NCI-H510A (cell line): Measurements from ENCODE around the gene ADAMTSL2.
"Not testable (repeated sequence)": the region's sequence is repeated elsewhere in the genome, so short reads cannot be mapped to it uniquely, and the experiment has no call there.

Source experiments
- DNase-seq: peaks from one replicate; lab custom pipeline; 2025; lab: John Stamatoyannopoulos, UW

ADAMTSL2 gene

DNA sequence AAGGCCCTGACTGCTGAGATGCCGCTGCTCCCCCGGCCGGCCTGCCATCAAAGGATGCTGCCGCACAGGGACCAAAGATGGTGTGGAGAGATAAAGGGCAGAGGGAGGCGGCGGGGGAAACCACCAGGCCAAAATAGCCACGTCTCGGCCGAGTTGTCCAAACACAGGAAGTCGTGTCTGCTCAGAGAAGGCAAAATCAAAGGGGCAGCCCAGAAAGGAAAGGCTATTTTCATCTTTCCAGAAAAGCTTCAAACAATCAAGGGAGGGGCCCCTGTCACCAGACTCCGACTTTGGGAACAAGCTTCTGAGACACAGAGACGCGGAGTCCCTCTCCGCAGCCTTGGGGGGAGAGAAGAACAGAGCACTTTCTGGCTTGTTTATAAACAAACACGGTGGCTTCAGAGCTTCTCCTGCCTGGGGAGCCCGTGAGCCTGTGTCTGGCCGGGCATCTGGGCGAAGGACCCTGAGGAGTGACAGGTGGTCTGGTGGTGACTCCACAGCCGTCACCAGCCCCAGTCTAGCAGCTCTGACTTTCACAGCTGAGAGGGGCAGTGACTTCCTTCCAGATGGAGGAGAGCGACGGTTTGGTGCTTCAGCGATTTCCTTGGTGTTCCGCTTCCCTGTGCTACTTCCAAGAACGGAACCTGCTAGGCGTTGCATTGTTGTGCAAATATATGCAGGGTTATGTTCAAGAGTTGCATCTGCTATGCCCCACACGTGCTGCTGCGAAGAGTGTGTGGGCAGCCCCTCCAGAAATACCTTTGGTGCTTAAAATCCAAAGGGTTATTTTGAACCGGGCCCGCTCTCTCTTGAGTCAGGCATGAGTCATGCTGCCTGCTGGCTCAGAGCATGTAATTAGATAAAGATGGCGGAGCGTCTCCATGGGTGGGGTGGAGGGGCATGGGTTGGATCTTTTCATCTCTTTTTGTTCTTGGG, 24.0 kb downstream of the ADAMTSL2 start:
- no peak for DNase-seq

DNA sequence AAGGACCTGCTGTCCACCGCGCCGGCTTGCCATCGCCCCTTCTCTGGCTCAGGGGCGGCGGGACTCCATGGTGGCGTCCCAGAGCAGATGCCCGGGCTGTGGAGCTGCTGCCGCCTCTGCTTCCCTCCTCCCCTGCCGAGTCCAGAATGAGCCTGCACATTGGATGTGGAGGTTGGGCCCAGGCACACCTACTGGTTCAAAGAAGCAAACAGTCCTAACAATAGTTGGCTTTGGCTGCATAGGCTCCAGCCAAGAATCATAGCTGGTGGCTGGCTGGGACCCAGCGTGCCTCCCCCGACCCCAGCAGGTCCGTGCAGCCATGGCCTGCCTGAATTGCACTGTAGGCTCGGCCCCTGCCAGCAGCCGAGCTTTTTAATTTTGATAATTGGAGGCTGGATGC, 25.8 kb downstream of the ADAMTSL2 start:
- no peak for DNase-seq

DNA sequence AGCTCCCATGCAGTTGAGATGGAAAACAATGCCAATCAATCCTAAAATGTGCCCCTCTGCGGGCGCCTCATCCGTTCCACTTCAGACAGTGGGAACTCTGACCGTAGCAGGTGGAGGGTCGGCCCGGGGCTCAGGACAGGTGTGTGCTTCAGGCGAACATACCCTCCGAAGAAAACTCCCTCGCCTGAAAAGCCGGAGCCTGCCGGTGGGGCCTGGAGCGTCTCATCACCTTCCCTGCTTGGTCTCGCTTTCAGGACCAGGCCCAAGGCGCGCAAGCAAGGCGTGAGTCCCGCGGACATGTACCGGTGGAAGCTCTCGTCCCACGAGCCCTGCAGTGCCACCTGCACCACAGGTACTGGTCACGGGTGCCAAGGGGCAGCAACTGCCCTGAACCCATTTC, 26.4 kb downstream of the ADAMTSL2 start:
- no peak for DNase-seq

DNA sequence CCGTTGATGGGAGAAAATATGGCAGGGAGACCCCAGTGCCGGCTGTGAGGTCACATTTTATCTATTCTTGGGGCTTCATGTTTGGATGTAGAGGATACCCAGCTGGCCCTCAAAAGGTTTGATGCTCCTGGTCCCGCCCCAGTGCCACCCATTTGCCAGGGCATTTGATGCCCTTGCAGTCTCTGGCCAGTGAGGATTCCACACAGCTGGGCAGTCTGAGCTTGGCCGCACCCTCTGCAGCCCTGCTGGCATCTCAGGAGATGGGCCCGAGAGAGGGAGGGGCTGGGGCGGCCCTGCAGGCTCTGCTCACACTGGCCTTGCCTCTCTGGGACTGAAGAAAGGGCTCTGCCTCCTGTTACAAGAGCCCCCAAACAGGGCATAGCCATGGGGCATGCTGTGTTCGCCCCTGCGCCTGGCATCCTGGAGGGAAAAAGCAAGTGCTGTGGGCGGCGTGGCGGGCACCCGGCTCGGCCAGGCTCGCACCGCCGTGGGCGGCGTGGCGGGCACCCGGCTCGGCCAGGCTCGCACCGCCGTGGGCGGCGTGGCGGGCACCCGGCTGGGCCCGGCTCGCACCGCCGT, 27.6 kb downstream of the ADAMTSL2 start:
- no peak for DNase-seq

DNA sequence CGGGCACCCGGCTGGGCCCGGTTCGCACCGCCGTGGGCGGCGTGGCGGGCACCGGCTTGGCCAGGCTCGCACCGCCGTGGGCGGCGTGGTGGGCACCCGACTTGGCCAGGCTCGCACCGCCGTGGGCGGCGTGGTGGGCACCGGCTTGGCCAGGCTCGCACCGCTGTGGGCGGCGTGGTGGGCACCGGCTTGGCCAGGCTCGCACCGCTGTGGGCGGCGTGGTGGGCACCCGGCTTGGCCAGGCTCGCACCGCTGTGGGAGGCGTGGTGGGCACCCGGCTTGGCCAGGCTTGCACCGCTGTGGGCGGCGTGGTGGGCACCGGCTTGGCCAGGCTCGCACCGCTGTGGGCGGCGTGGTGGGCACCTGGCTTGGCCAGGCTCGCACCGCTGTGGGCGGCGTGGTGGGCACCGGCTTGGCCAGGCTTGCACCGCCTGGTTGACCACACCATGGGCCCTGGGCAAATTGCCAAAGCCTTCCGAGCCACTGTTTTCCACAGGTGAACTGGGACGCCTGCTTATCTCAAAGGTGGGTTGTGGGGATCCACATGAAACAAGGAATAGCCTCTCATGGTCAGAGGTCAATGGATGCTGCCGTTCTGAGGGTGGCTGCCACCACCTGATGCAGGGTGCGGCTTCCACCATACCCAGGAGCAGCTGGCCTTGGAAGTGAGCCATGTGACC, 28.2 kb downstream of the ADAMTSL2 start:
- no peak for DNase-seq

DNA sequence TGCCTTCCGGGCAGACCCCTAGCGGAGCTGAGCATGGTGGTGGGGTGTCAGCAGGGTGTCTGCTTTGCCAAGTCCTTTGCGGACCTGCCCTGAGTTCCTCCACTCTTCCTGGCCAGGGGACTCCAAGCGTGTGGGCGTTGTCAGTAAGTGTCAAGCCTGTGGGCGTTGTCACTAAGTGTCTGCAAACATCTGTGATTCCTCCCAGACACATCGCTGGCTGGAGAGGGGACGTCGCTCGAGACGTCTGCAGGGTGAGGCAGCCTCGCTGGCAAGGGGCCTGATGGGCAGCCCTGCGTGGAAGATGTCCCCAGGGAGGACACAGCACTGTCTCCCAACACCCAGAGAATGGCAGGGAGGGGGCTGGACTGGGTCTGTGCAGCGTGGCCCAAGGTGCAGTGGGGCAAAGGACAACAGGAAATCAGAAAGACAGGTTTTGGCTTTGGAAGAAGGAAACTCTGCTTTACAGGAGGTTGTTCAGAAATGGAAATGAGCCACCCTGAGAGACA, 28.8 kb downstream of the ADAMTSL2 start:
- no peak for DNase-seq

DNA sequence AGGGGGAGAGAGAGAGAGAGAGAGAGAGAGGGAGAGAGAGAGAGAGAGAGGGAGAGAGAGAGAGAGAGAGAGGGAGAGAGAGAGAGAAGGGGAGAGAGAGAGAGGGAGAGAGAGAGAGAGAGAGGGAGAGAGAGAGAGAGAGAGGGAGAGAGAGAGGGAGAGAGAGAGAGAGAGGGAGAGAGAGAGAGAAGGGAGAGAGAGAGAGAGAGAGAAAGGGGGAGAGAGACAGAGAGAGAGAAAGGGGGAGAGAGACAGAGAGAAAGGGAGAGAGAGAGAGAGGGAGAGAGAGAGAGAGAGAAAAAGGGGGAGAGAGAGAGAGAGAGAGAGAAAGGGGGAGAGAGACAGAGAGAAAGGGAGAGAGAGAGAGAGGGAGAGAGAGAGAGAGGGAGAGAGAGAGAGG, 29.3 kb downstream of the ADAMTSL2 start:
- DNase-seq, result not testable (repeated sequence)

DNA sequence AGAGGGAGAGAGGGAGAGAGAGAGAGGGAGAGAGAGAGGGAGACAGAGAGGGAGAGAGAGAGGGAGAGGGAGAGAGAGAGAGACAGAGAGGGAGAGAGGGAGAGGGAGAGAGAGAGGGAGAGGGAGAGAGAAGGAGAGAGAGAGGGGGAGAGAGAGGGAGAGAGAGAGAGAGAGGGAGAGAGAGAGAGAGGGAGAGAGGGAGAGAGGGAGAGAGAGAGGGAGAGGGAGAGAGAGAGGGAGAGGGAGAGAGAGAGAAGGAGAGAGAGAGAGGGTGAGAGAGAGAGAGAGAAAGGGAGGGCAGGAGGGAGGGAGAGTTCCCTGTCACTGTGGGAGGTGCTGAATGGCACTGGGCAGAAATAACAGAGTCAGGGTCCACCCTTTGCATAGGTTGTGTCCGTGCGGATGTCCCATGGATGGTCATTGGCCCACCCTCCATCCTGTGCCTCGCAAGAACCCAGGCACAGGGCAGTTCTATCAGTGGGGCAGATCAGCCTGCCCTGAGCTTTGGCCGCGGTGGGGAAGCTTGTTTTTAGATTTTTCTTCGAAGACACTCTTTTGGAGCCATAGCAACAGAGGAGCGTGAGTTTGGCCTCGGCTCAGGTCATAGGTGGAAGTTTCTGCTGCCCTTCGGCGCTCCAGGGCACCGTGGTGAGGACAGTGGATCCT, 30.1 kb downstream of the ADAMTSL2 start:
- no peak for DNase-seq

DNA sequence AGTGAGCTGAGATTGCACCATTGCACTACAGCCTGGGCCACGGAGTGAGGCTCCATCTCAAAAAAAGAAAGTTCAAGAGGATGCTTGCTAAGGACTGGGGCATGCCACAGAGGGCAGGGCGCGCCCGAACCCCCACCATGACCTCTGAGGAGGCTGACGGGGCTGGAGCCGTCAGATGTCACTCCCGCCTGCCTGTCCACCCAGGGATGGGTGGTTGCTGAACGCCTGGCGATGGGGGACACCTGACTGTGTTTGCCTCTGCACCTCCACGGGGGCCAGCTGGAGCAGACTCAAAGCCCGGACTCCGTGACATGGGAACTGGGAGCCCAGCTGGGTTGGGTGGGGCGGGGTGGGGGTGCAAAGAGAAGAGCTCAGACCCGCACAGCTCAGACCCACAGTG, 31.9 kb downstream of the ADAMTSL2 start:
- DNase-seq, result no peak

DNA sequence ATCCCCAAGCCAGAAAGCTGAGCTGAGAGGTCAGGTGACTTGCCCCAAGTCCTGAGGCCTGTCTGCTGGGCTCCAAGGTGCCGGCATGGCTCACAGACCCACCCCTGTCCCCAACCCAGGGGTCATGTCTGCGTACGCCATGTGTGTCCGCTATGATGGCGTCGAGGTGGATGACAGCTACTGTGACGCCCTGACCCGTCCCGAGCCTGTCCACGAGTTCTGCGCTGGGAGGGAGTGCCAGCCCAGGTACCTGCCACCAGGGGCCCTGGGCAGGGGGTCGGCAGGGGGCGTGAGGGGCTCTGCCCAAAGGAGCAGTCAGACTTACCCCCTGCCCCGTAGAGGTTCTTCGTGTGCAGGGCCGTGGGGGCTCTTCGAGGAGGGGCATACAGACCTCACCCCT, 32.3 kb downstream of the ADAMTSL2 start:
- no peak for DNase-seq

DNA sequence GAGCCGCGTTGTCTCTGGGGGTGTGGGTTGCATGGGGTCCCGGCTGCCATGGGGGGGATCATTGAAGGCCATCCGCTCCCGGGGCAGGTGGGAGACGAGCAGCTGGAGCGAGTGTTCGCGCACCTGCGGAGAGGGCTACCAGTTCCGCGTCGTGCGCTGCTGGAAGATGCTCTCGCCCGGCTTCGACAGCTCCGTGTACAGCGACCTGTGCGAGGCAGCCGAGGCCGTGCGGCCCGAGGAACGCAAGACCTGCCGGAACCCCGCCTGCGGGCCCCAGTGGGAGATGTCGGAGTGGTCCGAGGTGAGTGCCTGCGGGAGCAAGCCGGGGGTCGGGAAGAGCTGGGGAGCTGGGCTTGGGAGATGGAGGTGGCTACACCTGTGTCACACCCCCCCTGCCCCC, 33.7 kb downstream of the ADAMTSL2 start:
- no peak for DNase-seq

DNA sequence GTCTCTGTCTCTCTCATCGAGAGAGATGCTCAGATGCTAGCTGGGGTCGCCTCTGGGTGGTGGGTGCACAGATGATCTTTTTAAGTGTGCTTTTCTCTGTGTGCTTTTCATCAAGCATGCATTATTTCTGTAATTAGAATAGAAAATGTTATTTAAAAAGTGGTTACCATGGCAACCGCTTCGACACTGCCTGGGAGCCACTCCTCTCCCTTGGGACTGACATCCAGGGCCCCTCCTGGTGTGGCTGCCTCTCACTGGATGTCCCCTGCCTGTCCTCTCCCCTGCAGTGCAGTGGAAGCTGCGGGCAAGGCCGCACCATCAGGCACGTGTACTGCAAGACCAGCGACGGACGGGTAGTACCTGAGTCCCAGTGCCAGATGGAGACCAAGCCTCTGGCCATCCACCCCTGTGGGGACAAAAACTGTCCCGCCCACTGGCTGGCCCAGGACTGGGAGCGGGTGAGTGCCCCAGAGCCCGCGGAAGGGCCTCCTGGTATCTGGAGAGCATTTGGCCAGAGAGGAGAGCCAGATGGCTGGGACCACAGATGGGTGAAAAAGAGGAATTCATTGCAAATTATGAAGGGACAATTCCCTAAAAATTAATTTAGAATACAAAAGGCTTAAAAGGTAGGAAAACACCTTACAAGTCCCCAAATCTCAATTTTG, 34.7 kb downstream of the ADAMTSL2 start:
- no peak for DNase-seq

DNA sequence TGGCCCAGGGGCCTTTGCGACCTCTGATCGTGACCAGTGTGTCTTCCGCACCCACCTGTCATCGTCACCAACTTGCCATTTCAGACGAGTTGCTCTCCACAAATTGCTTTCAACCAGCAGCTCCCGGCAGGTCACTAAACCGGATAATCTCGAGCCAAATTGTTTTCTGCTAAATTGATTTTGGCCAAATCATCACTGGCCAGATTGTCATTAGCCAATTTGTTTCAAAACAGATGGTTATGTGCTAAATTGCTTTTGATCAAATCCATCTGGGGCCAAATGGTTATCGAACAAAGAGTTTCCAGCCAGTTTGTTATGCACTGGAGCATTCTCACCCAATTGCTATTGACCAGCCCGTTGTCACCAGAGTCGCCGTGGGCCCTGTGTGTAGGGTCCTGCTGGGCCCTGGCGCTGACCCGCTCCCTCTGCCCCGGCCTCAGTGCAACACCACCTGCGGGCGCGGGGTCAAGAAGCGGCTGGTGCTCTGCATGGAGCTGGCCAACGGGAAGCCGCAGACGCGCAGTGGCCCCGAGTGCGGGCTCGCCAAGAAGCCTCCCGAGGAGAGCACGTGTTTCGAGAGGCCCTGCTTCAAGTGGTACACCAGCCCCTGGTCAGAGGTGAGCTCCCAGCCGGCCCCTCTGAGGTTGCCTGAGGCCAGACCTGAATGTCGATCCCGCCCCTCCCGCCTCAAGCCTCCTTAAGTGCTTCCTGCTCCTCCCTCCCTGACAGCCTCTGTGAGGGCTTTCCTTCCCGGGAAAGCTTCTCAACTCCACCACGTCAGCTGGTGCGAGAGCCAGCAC, 35.6 kb downstream of the ADAMTSL2 start:
- peak; percentile 21 for DNase-seq

DNA sequence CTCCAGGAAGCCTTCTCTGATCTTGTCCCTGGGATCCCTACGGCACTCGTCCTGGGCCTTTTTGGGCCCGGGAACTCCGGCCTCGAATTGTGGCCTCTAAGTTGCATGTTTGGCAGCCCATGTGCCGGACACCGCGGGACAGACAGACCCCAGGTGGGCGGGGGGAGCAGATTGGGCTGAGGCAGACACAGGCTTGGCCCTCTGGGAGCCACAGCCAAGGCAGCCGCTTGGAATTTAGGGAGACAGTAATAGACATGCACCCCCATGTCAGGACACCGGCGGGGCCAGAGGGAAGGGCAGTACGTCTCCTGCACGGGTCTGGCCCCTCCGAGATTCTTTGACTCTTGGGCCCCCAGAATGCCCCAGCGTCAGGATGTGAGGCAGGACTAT, 36.2 kb downstream of the ADAMTSL2 start:
- no peak for DNase-seq

DNA sequence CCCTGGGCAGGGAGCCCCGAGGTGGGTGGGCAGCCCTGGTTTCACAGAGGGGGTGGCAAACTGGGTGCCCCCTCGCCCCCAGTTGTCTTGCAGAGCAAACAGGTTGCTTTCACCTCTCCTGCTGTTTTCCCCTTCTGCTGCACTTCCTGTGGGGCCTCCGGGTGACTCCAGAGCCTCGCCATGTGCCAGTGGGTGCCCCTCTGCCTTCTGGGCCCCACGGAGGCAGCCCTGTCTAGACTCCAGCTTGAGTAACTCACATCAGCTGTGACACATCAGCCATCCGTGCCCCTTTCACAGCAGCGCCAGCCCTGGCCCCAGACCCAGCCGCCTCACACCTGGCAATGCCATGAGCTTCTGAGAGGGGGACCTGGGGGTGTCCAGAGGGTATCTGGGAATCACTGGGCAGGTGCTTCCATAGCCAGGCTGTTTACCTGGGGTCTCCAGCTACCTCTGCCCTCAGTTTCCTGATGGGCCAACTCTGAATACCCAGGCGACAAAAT, 36.9 kb downstream of the ADAMTSL2 start:
- DNase-seq, result no peak

DNA sequence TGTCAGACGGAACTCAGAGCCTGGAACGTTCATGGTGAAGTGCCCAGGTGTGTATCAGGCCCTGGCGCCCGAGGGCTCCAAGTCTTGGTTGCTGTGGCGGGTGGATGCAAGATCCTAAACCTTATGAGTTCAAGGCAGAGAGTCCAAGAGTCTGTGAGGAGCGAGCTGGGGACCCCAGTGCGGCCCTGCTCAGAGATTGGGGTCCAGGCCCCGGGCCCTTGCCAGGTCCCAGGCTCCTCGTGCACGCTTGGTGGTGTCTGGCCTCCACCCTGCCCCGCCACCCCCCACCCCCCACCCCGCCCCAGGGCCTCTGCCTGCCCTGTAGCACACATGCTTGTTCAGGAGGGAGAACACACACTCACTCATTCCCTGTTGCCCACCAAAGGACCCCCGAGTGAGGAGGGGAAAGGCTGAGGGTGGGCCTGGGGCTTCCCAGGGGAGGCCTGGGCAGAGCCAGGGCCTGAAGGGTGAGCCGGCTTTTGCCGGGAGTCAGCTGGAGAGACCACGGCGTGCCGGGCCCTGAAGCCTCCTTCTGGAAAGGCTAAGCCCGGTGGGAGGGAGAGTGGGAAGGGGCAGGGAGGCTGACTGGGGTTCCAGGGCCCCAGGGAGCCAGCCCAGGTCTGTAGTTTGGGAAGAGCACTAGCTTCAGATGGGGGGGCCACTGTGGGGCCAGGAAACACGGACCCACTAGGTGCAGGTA, 37.5 kb downstream of the ADAMTSL2 start:
- no peak for DNase-seq

DNA sequence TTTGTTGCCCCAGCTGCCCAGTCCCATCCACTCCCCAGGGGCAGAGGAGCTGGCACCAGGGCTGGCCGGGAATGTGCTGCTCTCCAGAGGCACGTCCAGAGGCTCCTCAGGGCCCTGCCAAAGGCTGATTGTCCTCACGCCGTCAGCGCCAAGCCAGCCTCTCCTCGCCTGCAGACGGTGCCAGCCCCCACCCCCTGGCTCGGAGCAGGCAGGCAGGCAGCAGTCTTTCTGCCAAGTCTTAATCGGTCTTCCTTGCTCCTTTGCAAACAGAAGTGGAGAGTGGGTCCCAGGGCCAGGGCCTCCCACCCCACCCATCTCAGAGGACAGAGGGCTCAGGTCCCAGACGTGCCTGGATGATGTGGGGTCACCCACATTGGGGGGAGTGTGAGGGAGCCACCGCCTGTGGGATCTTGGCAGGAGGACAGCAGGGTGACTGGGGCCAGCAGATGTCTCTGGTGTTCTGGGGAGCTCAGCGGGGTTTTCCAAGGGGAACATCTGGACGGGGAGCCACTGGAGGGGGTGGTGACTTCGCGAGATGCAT, 38.4 kb downstream of the ADAMTSL2 start:
- DNase-seq, result no peak

DNA sequence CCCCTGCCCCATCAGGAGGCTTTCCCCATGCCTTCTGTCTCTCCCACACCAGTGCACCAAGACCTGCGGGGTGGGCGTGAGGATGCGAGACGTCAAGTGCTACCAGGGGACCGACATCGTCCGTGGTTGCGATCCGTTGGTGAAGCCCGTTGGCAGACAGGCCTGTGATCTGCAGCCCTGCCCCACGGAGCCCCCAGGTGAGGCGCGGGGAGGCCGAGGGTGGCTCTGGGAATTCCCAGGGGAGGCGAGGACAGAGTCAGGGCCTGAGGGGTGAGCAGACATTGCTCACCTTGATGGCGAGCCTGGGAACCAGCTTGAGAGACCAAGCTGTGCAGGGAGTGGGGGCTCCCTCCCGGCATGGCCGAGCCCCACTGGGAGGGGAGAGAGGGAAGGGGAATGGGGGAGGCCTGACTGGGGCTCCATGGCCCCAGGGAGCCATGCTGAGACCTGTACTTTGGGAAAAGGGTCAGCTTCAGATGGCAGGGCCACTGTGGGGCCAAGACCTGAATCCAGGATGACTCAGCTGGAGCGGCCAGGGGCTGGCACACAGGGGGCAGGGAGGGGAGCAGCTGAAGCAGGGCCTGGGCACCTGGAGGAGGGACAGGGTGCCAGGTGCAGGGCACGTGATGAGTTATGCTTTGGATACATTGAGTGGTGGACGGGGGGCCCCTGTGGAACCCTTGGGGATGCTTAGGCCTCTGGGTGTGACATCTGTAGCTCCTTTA, 39.4 kb downstream of the ADAMTSL2 start:
- no peak for DNase-seq

DNA sequence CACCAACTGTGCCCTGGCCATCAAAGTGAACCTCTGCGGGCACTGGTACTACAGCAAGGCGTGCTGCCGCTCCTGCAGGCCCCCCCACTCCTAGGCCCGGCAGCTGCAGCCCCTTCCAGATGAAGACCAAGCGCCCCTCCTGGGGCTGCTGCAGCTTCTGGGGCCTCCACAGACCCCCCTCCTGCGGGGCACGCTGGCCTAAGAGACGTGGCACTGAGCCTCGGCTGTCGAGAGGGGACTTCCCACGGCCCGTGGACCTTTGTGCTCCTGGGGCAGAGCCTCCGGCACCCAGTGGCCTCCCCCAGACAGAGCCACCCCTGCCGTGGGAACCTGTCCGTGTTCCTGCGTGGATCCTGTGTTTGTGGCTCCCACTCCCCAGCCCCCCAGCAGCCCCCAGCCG, 40.3 kb downstream of the ADAMTSL2 start:
- no peak for DNase-seq
